NCI-H1436 treated with DMSO at 0.1 percent for 48 hours (cell line): Measurements from ENCODE around the gene MACROD1.
"Not testable (repeated sequence)": the region's sequence is repeated elsewhere in the genome, so short reads cannot be mapped to it uniquely, and the experiment has no call there.

Source experiments
- DNase-seq: peaks from one replicate; lab custom pipeline; 2025; lab: John Stamatoyannopoulos, UW

MACROD1 gene

DNA sequence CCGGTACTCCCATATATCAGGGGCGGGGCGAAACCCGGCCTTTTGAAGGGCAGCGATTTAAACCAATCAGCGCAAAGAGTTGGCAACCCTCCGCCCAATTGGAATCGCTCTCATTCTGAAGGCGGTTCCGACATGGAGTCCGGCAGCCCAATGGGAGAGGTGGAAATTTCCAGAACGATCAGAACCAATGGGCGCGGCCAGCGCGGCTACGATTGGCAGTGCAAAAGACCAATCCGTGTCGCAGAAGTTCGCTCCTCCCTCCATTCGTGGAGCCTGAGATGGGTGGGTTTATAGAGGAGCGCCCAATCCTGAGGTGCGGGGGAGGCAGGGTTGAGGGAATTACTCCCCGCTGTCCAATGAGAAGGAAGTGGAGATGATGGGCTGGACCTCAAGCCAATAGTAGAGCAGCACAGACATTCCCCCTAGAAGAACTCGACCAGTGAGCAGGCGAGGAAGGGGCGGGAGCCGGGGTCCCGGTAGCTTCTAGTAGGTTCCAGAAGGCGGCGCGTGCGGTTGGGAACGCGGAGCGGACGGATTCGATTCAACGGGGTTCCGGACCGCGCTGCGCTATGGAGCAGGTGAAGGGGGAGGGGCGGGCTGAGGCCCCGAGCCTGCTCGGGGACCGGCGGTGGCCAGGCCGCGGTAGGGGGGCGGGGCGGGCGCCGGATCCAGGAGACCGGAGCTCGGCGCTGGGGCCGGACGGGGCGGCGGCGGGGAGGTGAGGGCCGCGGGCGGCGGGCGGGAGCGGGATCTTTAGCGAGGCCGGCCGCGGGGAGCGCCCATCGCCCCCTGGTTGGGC is 20.0 kb upstream of the MACROD1 start, which contains the start of gene STIP1:
Gene STIP1, plus strand, starts transcription at position 479 of the 799 bp plus-strand sequence. Its CDS starts 91 bp downstream, at position 570.
- DNase-seq: peak; percentile 100

DNA sequence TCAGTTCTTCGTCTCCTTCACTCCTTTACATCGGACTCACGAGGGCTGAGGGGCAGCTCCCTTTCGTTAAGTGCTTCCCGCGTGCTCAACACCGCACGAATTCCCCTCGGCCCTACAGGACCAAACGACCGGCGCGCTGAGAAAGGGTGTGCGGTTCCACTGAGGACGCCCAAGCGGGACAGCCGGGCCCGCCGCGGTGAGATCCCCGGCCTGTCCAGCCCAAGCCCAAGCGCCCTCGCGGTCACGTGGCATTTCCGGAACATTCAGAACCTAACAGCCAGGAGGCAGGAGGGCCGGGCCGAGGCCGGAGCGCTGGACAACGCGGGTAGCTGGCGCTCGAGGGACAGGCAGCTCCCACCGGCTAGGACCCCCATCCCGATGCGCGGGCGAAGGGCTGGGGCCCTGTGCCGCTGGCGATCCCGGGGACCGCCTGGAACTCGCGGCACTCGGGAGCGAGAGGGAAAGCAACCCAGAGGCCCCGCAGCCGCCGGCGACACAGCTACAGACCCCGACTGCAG is 19.3 kb upstream of the MACROD1 start:
- no peak for DNase-seq

DNA sequence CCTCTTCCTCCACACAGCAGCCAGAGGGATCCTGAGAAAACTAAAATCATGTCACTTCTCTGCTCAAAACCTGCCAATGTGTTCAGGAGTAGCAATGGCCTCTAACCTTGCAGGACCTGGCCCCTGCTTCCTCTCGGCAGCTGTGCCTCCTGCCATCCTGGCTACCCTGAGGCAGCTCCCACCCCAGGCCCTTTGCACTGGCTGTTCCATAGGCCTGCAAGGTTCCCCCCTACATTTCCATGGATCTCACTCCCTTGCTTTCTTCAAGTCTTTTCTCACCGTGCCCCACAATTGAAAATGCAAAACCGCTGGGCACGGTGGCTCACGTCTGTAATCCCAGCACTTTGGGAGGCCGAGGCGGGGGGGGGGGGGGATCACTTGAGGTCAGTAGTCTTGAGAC is 18.0 kb upstream of the MACROD1 start:
- no peak for DNase-seq

GRCh38 chr11:64181506-64182411 is 15.8 kb upstream of the MACROD1 start:
- no peak for DNase-seq

DNA sequence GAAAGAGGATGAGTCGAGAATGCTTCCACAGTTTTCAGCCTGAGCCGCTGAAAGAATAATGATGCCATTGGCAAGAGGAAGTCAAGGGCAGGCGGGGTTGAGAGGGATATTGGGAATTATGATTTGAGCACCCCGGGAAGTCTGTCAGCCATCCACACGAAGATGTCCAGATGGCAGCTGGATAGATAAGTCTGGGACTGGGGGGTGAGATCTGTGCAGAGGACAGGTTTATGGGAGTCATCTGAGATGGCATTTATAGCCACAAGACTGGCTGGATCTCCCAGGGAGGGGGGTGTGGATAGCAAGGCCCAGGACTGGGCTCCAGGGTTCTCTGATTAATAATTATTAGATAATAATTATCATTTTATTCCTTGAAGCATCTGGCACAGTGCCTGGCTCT is 15.0 kb upstream of the MACROD1 start:
- no peak for DNase-seq

GRCh38 chr11:64178951-64179639 is 13.2 kb upstream of the MACROD1 start:
- no peak for DNase-seq

GRCh38 chr11:64178203-64178602 is 12.3 kb upstream of the MACROD1 start:
- DNase-seq: no peak

- no peak for DNase-seq
Measured at GRCh38 chr11:64176751-64177150, 10.8 kb upstream of the MACROD1 start.

GRCh38 chr11:64173616-64174355 is 7.9 kb upstream of the MACROD1 start:
- no peak for DNase-seq

DNA sequence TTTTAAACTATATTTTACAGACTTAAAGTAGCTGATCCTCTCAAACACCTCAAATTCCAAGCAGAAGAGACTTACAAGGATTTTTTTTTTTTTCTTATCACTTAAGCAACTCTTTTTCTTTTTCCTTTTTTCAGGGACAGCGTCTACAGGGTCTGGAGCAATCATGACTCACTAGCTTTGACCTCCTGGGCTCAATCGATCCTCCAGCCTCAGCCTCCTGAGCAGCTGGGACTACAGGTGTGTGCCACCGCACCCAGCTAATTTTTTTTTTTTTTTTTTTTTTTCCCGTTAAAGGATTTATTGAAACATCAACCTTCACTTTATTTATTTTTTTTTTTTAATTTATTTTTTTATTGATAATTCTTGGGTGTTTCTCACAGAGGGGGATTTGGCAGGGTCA is 4.5 kb upstream of the MACROD1 start:
- DNase-seq: no peak

DNA sequence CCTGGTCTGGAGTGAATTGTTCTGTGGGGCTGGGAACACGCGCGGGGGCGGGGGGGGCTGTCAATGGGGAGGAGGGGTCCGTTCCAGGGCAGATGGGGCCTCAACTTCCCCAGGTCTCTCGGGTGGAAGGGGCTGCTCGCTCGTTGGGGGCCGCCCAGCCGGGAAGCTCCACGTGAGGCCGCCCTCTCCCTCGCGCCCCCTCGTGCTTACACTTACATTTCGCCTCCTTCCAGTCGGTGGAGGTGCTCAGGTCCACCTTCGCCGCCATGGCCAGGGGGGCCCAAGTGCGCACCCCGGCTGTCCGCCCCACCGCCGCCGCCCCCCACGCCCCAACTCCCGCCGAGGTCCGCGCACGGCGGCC is 452 bp downstream of the MACROD1 start:
- no peak for DNase-seq

DNA sequence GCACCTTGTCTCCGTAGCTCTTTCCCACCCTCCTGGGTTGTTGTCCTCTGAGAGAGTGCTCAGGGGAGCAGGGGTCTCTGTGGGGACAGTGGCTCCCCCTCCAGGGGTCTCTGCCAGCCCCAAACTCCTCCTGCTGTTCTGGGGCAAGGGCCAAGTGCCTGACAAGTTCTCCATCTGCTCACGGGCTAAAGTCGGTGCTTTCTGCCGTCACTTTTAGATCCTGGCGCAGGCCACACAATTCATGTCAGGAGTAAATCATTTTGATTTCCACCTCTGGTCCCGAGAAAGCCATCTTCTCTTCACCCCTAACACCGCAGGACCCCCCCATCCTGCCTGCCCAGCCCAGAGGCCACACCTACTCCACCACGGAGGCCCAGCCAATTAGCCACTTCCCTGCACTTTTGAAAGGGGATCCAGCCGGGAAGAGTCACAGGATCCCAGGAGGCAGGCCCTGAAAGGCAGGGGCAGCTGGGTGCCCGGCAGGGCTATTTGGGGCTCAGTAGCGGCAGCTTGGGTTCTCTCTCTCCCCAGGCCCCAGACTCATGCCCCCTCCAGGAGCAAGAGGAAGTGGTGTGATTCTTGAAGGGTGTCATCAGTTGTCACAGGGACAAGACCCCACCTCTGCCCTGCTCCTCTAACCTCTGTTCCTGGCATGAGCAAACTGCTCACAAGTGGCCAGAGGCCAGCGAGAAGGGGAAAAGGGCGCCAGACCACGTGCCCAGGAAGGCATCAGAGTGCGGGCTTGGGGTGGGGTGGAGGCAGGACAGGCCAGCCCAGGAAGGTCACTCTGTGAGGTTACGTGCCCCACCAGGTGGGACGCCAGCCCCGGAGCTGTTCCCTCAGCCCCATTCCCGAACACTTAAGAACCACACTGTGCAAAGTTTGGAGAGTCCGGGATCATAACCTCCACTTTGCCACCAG is 1.3 kb downstream of the MACROD1 start:
- no peak for DNase-seq

- no peak for DNase-seq
Measured at GRCh38 chr11:64163951-64164350, 2.0 kb downstream of the MACROD1 start.

GRCh38 chr11:64162769-64163168 is 3.1 kb downstream of the MACROD1 start:
- DNase-seq: not testable (repeated sequence)

DNA sequence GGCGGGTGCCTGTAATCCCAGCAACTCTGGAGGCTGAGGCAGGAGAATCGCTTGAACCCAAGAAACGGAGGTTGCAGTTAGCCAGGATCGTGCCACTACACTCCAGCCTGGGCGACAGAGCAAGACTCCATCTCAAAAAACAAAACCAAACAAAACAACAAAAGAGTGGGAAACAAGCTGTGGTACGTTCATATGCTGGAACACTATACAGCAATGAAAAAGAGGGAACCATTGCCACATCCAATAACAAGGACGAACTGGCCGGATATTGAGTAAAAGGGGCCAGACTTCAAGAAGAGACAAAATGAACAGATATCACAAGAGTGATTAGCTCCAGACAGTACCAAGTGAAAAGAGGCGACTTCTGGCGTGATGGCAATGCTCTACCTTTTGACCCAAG is 4.9 kb downstream of the MACROD1 start:
- no peak for DNase-seq

DNA sequence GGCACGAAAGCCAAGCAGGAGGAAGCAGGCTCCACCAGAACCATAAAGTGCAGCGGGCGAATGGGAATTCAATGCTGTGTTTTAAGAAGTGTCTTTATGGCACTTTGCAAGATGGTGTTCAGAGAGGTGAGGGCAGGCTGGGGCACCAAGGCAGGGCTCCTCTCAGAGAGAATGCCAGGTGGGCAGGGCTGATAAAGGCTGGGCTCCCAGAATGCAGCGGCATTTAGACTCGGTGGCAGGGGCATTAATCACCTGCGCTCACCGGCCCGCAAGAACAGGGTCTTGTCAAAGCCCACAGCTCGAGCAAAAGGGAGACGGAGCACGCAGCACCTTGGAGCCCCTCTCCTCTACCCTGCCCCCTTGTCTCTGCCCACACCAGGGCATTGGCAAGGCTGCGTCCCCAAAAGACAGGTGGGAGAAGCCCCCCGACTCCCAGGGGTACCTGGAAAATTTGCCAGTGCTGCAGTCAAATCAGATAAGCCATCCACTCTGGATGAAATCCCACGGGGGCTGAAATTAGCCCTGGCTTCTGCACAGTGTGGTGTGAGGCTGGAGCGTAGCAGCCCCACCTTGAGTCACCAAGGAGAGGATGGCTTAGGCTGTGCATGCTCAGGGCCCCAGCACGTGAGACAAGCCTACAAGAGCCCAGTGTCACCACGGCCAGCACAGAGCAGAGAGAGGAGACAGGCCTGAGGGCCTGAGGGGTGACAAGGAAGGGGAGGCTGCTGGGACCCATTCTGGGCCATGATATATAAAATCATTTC is 8.1 kb downstream of the MACROD1 start:
- no peak for DNase-seq

- no peak for DNase-seq
Measured at GRCh38 chr11:64156235-64157011, 9.5 kb downstream of the MACROD1 start.

GRCh38 chr11:64153812-64154211 is 12.1 kb downstream of the MACROD1 start:
- no peak for DNase-seq
